Mucosa of rectum (tissue), 2 donors: Measurements from ENCODE around the gene SDR42E1.

Source experiments
- H3K27ac ChIP-seq, 2 donors: one replicate each; pipeline ENCODE4 v1.7.0; 2013; ENCODE audit warnings: inconsistent platforms in 2 of 2, low read depth in 2 of 2, low read length in 2 of 2
- H3K27me3 ChIP-seq, 2 donors: one replicate each; pipeline ENCODE4 v1.7.0; 2013; ENCODE audit warnings: low read length in 2 of 2; ENCODE audit not compliant: control insufficient read depth in 2 of 2, insufficient read depth in 2 of 2
- H3K36me3 ChIP-seq, 2 donors: one replicate each; pipeline ENCODE4 v1.7.0; 2013; ENCODE audit warnings: low read length in 2 of 2; ENCODE audit not compliant: control insufficient read depth in 2 of 2, insufficient read depth in 2 of 2
- H3K4me1 ChIP-seq, 2 donors: one replicate each; pipeline ENCODE4 v1.7.0; 2013; ENCODE audit warnings: low read length in 2 of 2, mild to moderate bottlenecking in 1 of 2; ENCODE audit not compliant: control insufficient read depth in 2 of 2, insufficient read depth in 2 of 2
- H3K4me3 ChIP-seq, 2 donors: one replicate each; pipeline ENCODE4 v1.7.0; 2013; ENCODE audit warnings: low read length in 2 of 2
- H3K9ac ChIP-seq, 2 donors: one replicate each; pipeline ENCODE4 v1.7.0; 2013; ENCODE audit warnings: low read length in 2 of 2, low read depth in 1 of 2, mild to moderate bottlenecking in 1 of 2
- H3K9me3 ChIP-seq, 2 donors: one replicate each; pipeline ENCODE4 v1.7.0; 2013; ENCODE audit warnings: low read length in 2 of 2; ENCODE audit not compliant: control insufficient read depth in 2 of 2
- donor health status: healthy.
- donor health status: Normal muscosa, but diverticular disease.

Gene SDR42E1

GRCh38 chr16:82011199-82011641 lies at the start of gene SDR42E1:
TSS of gene SDR42E1 (minus strand) at chr16:82011470. CDS start at chr16:82000858, 10,612 bp downstream.
- Histone ChIP-seq H3K9ac (peak within 1 kb of the TSS; percentile 25 to 27), H3K27me3 (no peaks in the 10 kb centered on the region), H3K4me3 (peak within 1 kb of the TSS; percentile 69 to 76), H3K9me3 (peaks cover 0 to 8% of the 10 kb centered on the region in 2 donors), H3K4me1 (no peaks in the 10 kb centered on the region), H3K36me3 (peaks cover 0 to 5% of the 10 kb centered on the region in 2 donors), H3K27ac (no peak within 1 kb of the TSS)

GRCh38 chr16:82059983-82060421 lies 48.7 kb upstream of the SDR42E1 start:
- H3K27ac ChIP-seq: peak overlapping the region; percentile 52 to 57
- no peaks in the 10 kb centered on the region for H3K27me3 ChIP-seq
- H3K4me3 ChIP-seq: peak overlapping the region in 1 of 2 donors; percentile 27
- no peaks in the 10 kb centered on the region for H3K36me3 ChIP-seq
- H3K9me3 ChIP-seq: no peaks in the 10 kb centered on the region
- peaks cover 11 to 32% of the 10 kb centered on the region in 2 donors for H3K4me1 ChIP-seq
- H3K9ac ChIP-seq: no peak overlapping the region

- Histone ChIP-seq H3K27me3 (no peaks in the 10 kb centered on the region), H3K36me3 (no peaks in the 10 kb centered on the region), H3K4me3 (peak overlapping the region in 1 of 2 donors; percentile 23), H3K27ac (peak overlapping the region in 1 of 2 donors; percentile 14), H3K9ac (no peak overlapping the region), H3K4me1 (peaks cover 11 to 32% of the 10 kb centered on the region in 2 donors), H3K9me3 (no peaks in the 10 kb centered on the region)
Measured at GRCh38 chr16:82059161-82059982, 48.1 kb upstream of the SDR42E1 start.

DNA sequence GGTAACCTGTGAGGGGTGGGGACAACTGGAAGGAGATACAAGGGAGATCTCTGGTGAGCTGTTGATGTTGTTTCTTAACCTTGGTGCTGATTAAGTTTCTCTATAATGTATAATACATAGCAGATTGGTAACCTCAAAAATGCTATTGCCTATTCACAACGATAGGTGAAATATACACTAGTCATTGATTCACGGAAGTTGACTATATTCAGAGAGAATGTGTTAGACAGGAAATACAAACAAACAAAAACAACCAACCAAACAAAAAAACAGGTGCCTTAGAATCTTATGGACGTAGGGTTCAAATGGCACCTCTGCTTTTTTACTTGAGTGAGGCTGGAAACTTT lies 45.3 kb upstream of the SDR42E1 start:
- H3K9ac ChIP-seq: no peak overlapping the region
- no peaks in the 10 kb centered on the region for H3K36me3 ChIP-seq
- H3K9me3 ChIP-seq: no peaks in the 10 kb centered on the region
- H3K27me3 ChIP-seq: no peaks in the 10 kb centered on the region
- H3K4me1 ChIP-seq: peaks cover 16 to 36% of the 10 kb centered on the region in 2 donors
- no peak overlapping the region for H3K27ac ChIP-seq
- no peak overlapping the region for H3K4me3 ChIP-seq

DNA sequence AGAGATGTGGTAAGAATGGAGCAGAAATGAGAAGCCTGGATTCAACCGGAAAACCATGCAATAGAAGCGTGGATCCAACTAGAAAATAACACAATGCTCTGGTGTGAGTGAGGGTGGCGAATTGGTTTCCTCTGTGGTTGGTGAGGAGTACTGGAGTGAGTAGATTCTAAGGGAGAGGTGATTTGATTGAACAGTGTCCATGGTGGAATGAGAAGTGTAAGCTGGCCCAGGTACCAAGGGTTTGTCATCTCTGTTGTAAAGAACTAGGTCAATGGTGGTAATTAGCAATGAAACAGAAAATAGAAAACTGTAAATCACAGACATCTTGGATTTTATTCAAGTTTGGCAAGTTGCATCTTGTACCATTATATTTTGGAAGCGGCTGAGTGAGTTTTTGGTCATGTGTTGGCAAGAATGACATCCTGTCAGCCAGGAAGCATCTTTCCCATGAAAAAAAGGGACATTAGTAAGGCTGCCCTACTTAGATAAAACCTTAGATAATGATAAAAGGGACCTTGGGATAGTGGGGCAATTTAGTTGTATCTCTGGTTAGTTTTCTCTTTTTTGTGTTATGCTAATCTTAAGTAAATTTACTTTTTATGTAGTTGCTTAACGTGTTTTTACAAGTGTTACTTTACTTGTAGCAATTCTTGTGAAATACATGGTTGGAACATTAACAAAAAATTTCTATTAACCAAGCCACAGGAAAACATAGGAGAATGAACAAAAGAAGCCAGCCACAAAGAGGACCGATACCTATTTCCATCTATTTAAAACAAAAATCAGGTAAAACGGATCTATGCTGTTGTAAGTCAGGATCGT lies 44.7 kb upstream of the SDR42E1 start:
- no peak overlapping the region for H3K4me3 ChIP-seq
- no peak overlapping the region for H3K9ac ChIP-seq
- no peak overlapping the region for H3K27ac ChIP-seq
- H3K9me3 ChIP-seq: no peaks in the 10 kb centered on the region
- peaks cover 21 to 41% of the 10 kb centered on the region in 2 donors for H3K4me1 ChIP-seq
- H3K36me3 ChIP-seq: no peaks in the 10 kb centered on the region
- H3K27me3 ChIP-seq: no peaks in the 10 kb centered on the region

GRCh38 chr16:82055117-82055516 lies 43.8 kb upstream of the SDR42E1 start:
- H3K4me3 ChIP-seq: no peak overlapping the region
- no peaks in the 10 kb centered on the region for H3K36me3 ChIP-seq
- H3K9me3 ChIP-seq: no peaks in the 10 kb centered on the region
- no peak overlapping the region for H3K27ac ChIP-seq
- no peaks in the 10 kb centered on the region for H3K27me3 ChIP-seq
- H3K9ac ChIP-seq: no peak overlapping the region
- H3K4me1 ChIP-seq: peaks cover 18 to 38% of the 10 kb centered on the region in 2 donors

GRCh38 chr16:82051656-82052055 lies 40.4 kb upstream of the SDR42E1 start:
- H3K4me3 ChIP-seq: no peak overlapping the region
- no peaks in the 10 kb centered on the region for H3K9me3 ChIP-seq
- no peak overlapping the region for H3K9ac ChIP-seq
- no peaks in the 10 kb centered on the region for H3K36me3 ChIP-seq
- no peaks in the 10 kb centered on the region for H3K27me3 ChIP-seq
- peaks cover 23 to 44% of the 10 kb centered on the region in 2 donors for H3K4me1 ChIP-seq
- no peak overlapping the region for H3K27ac ChIP-seq

DNA sequence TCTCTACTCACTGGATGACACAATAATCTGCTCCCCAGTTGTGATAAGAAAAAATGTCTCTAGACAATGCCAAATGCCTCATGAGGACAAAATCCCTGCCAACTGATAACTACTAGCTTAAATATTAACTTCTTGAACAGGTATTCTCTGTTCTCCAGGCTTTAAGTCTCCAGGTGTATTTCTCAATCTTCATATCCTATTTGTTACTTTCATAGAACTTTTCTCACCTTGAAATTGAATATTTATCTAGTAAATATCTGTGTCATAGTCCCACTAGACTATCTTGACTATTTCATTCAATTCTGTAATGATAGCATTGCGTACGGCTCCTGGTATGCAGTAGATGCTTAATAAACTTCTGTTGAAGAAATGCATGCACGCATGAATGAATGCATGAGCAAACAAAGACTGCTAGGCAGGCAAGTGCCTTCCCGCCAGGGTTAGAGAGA lies 39.7 kb upstream of the SDR42E1 start:
- Histone ChIP-seq H3K9ac (no peak overlapping the region), H3K9me3 (no peaks in the 10 kb centered on the region), H3K4me1 (peaks cover 23 to 44% of the 10 kb centered on the region in 2 donors)

GRCh38 chr16:82050506-82050905 lies 39.2 kb upstream of the SDR42E1 start:
- no peak overlapping the region for H3K9ac ChIP-seq

More for the DNA sequence above, 39.7 kb upstream of the SDR42E1 start:
- Histone ChIP-seq H3K4me3 (peak overlapping the region in 1 of 2 donors; percentile 32), H3K27me3 (no peaks in the 10 kb centered on the region), H3K36me3 (no peaks in the 10 kb centered on the region), H3K27ac (peak overlapping the region in 1 of 2 donors; percentile 50)

GRCh38 chr16:82049484-82049883 lies 38.2 kb upstream of the SDR42E1 start:
- Histone ChIP-seq H3K36me3 (peaks cover 0 to 2% of the 10 kb centered on the region in 2 donors), H3K4me1 (peaks cover 23 to 42% of the 10 kb centered on the region in 2 donors), H3K27me3 (no peaks in the 10 kb centered on the region), H3K9ac (no peak overlapping the region), H3K4me3 (peak overlapping the region in 1 of 2 donors; percentile 1), H3K27ac (no peak overlapping the region), H3K9me3 (no peaks in the 10 kb centered on the region)

More at GRCh38 chr16:82050506-82050905, 39.2 kb upstream of the SDR42E1 start:
- Histone ChIP-seq H3K4me1 (peaks cover 23 to 45% of the 10 kb centered on the region in 2 donors), H3K27me3 (no peaks in the 10 kb centered on the region), H3K36me3 (peaks cover 0 to 2% of the 10 kb centered on the region in 2 donors), H3K27ac (peak overlapping the region; percentile 31 to 50), H3K9me3 (no peaks in the 10 kb centered on the region), H3K4me3 (peak overlapping the region in 1 of 2 donors; percentile 32)
